EH (cell line): ENCODE measurements around the gene PEX11B.
A peak's percentile ranks its signal among the peaks of the same experiment; 100 is the strongest.

Source experiments
- DNase-seq: peaks from one replicate; pipeline ENCODE4 v3.0.0-alpha.2; 2015; ENCODE audit warnings: low read depth

The PEX11B gene, protein sequence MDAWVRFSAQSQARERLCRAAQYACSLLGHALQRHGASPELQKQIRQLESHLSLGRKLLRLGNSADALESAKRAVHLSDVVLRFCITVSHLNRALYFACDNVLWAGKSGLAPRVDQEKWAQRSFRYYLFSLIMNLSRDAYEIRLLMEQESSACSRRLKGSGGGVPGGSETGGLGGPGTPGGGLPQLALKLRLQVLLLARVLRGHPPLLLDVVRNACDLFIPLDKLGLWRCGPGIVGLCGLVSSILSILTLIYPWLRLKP

DNA sequence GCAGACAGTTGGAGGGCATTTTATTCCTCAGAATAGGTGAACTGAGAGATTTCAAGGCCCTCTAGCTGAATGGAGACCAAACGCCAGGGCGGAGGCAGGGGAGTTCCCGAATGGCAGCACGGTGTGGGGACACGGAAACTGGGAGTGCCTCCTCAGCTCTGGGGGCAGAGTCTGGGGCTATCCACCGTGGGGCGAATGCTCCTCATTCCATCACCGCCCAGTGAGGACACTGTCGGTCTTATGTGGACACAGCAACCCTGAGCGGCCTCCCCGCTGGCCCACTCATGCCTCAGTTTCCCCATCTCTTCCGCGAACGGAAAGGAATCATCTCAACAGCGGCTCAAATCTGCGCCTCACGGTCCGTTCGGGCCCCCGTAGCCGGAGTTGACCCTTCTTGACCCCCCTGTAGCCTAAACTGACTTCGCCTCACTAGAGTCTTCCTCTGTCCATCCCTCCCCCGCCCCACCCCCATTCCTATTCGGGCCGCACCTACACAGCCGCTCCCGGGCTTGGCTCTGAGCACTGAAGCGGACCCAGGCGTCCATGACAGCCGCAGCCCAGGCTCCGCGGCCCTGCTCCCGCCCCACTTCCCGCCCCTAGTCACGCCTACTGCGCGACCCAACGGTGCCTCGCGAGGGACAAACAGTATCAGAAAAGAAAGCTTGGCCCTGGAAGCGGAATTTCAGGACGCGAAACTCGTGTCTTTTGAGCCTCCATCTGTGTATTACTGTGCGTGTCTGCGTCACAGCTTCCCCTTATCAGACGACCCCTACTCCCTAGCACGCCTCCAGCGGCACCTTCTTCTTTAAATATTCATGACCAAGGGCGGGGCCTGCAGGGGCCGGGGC, at the start of gene PEX11B:
PEX11B (minus strand) TSS at position 574 of the 848 bp plus-strand sequence; CDS start at position 545, 29 bp downstream.
- peak; percentile 84 for DNase-seq

DNA sequence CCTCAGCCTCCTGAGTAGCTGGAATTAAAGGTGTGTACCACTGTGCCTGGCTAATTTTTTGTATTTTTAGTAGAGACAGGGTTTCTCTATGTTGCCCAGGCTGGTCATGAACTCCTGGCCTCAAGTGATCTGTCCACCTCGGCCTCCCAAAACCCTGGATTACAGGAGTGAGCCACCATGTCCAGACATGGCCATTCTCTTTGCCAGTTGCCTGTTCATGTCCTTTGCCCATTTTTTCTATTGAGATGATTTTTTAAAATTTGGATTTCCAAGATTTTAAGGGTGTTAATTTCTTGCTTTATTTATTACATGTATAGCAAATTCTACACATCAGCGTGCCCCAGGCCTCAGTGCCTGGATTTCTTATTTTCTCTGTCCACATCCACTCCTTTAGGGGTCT, 48.8 kb upstream of the PEX11B start:
- no peak for DNase-seq

- DNase-seq = no peak
Measured at GRCh38 chr1:145965119-145965744, 46.7 kb upstream of the PEX11B start.

- DNase-seq = peak; percentile 95
Measured at GRCh38 chr1:145964328-145965118, 46.0 kb upstream of the PEX11B start, which contains the start of the genes ANKRD34A and POLR3GL. TSS of gene ANKRD34A (minus strand) at chr1:145964575. CDS start at chr1:145961759, 2,816 bp downstream. TSS of gene POLR3GL (plus strand) at chr1:145964690. CDS start at chr1:145974866, 10,176 bp downstream.

DNA sequence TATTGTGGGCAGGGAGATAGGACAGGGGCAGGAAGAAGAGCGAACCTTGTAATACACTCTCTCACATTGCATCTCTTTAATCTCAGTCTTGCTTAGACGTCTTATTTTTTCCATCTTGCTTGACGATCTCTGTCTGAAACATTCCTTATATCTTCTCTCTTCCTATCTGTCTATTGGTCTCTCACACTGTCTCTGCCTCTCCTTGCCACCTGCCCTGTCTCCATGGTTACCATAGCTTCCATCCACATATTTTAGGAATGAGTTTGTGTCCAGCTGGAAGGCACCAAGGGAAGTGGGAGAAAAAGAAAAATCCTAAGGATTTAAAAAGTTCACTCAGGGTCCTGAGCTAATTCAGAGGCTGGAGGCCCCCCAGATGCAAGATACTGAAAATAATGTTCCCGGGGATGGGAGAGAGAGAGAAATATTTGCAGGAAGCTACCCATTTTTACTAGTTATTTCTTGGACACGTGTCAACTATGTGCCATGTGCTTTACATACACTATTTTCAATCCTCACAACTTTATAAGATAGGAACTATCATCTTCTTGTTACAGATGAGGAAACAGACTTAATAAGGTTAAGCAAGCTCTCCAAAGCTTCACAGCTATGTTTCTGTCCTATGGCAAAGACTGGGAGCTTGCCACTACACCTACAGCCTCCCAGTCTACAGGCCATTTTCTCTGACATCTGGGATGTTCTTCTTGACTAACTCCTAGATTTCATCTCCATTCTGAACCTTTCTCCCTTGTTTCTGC, 44.9 kb upstream of the PEX11B start:
- peak; percentile 89 for DNase-seq

GRCh38 chr1:145962157-145963102, 43.9 kb upstream of the PEX11B start:
- peak; percentile 56 for DNase-seq

GRCh38 chr1:145961425-145962156, 43.1 kb upstream of the PEX11B start:
- DNase-seq = peak; percentile 52

GRCh38 chr1:145961109-145961424, 42.5 kb upstream of the PEX11B start:
- DNase-seq = no peak

- DNase-seq = peak; percentile 72
Measured at GRCh38 chr1:145960468-145961108, 42.1 kb upstream of the PEX11B start.

GRCh38 chr1:145959957-145960467, 41.5 kb upstream of the PEX11B start:
- no peak for DNase-seq

- DNase-seq = no peak
Measured at GRCh38 chr1:145959333-145959732, 40.8 kb upstream of the PEX11B start.

- no peak for DNase-seq
Measured at GRCh38 chr1:145958734-145959133, 40.2 kb upstream of the PEX11B start.

- DNase-seq = peak; percentile 98
Measured at GRCh38 chr1:145957443-145958319, 39.2 kb upstream of the PEX11B start, which contains the start of gene LIX1L. TSS of gene LIX1L (minus strand) at chr1:145958017. CDS start at chr1:145957927, 90 bp downstream.

DNA sequence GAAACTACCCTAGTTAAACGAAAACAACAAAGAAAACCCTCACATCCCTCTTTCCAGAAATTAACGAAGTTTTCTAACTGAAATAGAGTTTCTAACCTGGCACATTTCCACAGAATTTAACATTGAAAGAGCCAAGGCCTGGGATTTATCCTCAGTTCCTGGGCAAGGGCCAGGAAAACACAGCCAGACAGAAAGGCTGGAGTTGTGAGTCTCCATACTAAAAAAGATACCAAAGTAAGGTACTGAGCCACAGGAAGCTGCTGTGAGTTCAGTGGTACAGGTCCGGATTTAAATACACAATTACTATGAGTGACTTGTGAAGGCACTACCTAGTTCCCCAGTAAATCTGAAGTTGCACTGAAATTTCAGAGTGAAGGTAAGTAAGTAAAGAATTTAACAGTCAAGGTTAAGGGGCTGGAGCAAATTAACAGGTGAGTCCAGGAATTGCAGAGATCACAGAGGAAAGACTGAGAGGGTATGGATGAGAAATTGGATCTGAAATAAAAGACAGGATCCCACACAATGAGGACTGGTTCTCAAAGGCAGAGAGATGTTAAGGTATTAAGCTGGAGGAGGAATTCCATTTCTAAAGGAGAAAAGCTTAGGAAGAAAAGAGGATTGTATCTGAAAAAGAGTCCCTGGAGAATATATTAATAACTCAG, 38.4 kb upstream of the PEX11B start:
- DNase-seq = peak; percentile 48

GRCh38 chr1:145956361-145956760, 37.8 kb upstream of the PEX11B start:
- DNase-seq = no peak

DNA sequence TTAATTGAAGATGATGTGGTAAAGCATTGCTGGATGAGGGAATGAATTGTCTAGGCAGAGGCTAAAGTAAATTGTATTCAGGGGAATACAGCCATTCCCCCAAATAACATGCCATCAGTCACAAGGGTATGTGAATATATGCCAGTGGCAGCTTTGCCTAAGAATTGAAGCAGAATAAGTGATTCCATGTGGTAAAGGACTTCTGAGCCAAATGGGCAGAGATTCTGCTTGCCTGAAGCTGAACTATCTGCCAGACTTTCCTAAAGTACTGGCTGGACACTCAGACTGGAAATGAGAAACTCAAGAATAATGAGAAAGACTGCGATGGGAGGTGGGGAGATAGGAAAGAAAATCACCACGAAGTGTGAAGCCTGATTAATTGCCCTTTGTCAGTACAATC, 36.9 kb upstream of the PEX11B start:
- no peak for DNase-seq

- DNase-seq = no peak
Measured at GRCh38 chr1:145953861-145954260, 35.3 kb upstream of the PEX11B start.
